Neural progenitor cell (in vitro differentiated cells): ENCODE results near the gene WNT8B. TPM values are rescaled to one million over a fixed set of nuclear protein-coding genes. Genes with fewer than 3 reads are reported as not detected.

Experiments used
- DNase-seq: peaks from one replicate; pipeline ENCODE4 v3.0.0-alpha.2; 2016; ENCODE audit warnings: low spot score
- H2AFZ ChIP-seq: fragments of 200-600 bp; sonication (generic); replicated peaks from 2 replicates; pipeline ENCODE4 v1.6.1; 2016; ENCODE audit warnings: antibody characterized with exemption
- H3F3A ChIP-seq: fragments of 200-600 bp; sonication (generic); 2 replicates; pipeline ENCODE4 v1.6.1; 2016; ENCODE audit warnings: antibody characterized with exemption, low read depth
- H3K27ac ChIP-seq: fragments of 200-600 bp; sonication (generic); 2 replicates; pipeline ENCODE4 v1.5.1; 2016; ENCODE audit warnings: mild to moderate bottlenecking
- H3K27me3 ChIP-seq: fragments of 200-600 bp; sonication (generic); 2 replicates; pipeline ENCODE4 v1.6.1; 2016; ENCODE audit warnings: mild to moderate bottlenecking, moderate library complexity
- H3K36me3 ChIP-seq: fragments of 200-600 bp; sonication (generic); 2 replicates; pipeline ENCODE4 v1.5.1; 2016
- H3K4me1 ChIP-seq: fragments of 200-600 bp; sonication (generic); 2 replicates; pipeline ENCODE4 v1.6.1; 2016; ENCODE audit warnings: mixed run types
- H3K4me2 ChIP-seq: fragments of 200-600 bp; sonication (generic); 2 replicates; pipeline ENCODE4 v1.6.1; 2016
- H3K4me3 ChIP-seq: fragments of 200-600 bp; sonication (generic); 2 replicates; pipeline ENCODE4 v1.5.1; 2016
- H3K79me2 ChIP-seq: fragments of 200-600 bp; sonication (generic); 2 replicates; pipeline ENCODE4 v1.6.1; 2016; ENCODE audit warnings: low read depth
- H3K9ac ChIP-seq: fragments of 200-600 bp; sonication (generic); 2 replicates; pipeline ENCODE4 v1.6.1; 2016
- H3K9me3 ChIP-seq: fragments of 200-600 bp; sonication (generic); 2 replicates; pipeline ENCODE4 v1.5.1; 2016; ENCODE audit warnings: low read depth
- H4K20me1 ChIP-seq: fragments of 200-600 bp; sonication (generic); 2 replicates; pipeline ENCODE4 v1.6.1; 2016; ENCODE audit warnings: low read depth
- H3K27ac Mint-ChIP-seq: 3 replicates; pipeline ENCODE4 v1.8.0; 2021; ENCODE audit warnings: mixed read lengths
- H3K27me3 Mint-ChIP-seq: 2 replicates; pipeline ENCODE4 v1.8.0; 2022; ENCODE audit warnings: low read depth, mild to moderate bottlenecking, inconsistent platforms, moderate library complexity, mixed read lengths; ENCODE audit not compliant: insufficient read depth
- H3K36me3 Mint-ChIP-seq: 3 replicates; pipeline ENCODE4 v1.8.0; 2021; ENCODE audit warnings: mixed read lengths
- H3K4me1 Mint-ChIP-seq: 3 replicates; pipeline ENCODE4 v1.8.0; 2021; ENCODE audit warnings: mixed read lengths
- H3K4me3 Mint-ChIP-seq: 3 replicates; pipeline ENCODE4 v1.8.0; 2021; ENCODE audit warnings: mild to moderate bottlenecking, moderate library complexity, mixed read lengths
- H3K9me3 Mint-ChIP-seq: 3 replicates; pipeline ENCODE4 v1.8.0; 2020; ENCODE audit warnings: mixed read lengths
- EZH2 ChIP-seq: fragments of 200-600 bp; sonication (generic); IDR thresholded peaks from 2 replicates; pipeline ENCODE4 v1.6.1; 2017; ENCODE audit warnings: antibody characterized with exemption, mild to moderate bottlenecking, moderate library complexity
- EZH2phosphoT487 ChIP-seq: fragments of 200-600 bp; sonication (generic); IDR thresholded peaks from 2 replicates; pipeline ENCODE4 v1.6.1; 2017; ENCODE audit warnings: antibody characterized with exemption
- total RNA-seq: library from RNA; depleted of rRNA; stranded (reverse); fragments of >200 nt; gene quantifications from 2 replicates; pipeline ENCODE4 v1.2.3, GENCODE V29; 2015; ENCODE audit warnings: low replicate concordance
- TF ChIP-seq, protein P1 (sequence below): fragments of 200-600 bp; sonication (generic); IDR thresholded peaks from 2 replicates; pipeline ENCODE4 v1.5.1; 2017; ENCODE audit warnings: antibody characterized with exemption, mild to moderate bottlenecking

The WNT8B gene
- total RNA-seq, 1 donor from 2014 or later, result 5.8 TPM

DNA sequence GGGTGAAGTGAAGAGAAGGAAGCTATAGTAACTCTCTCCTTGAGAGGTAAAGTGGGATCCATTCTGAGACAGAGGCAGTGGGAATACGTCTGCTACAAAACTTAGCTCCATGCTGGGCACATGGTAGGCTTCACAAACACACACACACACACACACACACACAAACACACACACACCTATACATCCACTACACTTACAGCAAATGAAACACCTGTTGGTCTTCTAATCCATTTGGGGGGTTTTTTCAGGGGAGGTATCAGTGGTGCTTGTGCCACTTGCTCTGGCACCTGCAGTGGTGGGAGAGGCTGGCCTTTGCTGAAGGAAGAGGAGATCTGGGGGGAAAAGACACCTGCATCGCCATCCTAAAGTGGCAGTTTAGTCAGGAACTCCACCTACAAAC, 42.4 kb downstream of the WNT8B start:
- H3K27me3 Mint-ChIP-seq, result peaks cover 5% of the 10 kb centered on the region
- Histone ChIP-seq H3K27ac (no peak overlapping the region), H3K4me1 (peaks cover 51% of the 10 kb centered on the region), H3K27me3 (peaks cover 16% of the 10 kb centered on the region), H3K9me3 (no peaks in the 10 kb centered on the region), H2AFZ (no peak overlapping the region), H3K9ac (no peak overlapping the region), H3F3A (peaks cover 19% of the 10 kb centered on the region), H3K36me3 (no peaks in the 10 kb centered on the region), H4K20me1 (peaks cover 3% of the 10 kb centered on the region), H3K79me2 (no peaks in the 10 kb centered on the region), H3K4me3 (no peak overlapping the region), H3K4me2 (no peak overlapping the region)
- H3K9me3 Mint-ChIP-seq, result no peaks in the 10 kb centered on the region
- TF ChIP-seq, protein P1, sequence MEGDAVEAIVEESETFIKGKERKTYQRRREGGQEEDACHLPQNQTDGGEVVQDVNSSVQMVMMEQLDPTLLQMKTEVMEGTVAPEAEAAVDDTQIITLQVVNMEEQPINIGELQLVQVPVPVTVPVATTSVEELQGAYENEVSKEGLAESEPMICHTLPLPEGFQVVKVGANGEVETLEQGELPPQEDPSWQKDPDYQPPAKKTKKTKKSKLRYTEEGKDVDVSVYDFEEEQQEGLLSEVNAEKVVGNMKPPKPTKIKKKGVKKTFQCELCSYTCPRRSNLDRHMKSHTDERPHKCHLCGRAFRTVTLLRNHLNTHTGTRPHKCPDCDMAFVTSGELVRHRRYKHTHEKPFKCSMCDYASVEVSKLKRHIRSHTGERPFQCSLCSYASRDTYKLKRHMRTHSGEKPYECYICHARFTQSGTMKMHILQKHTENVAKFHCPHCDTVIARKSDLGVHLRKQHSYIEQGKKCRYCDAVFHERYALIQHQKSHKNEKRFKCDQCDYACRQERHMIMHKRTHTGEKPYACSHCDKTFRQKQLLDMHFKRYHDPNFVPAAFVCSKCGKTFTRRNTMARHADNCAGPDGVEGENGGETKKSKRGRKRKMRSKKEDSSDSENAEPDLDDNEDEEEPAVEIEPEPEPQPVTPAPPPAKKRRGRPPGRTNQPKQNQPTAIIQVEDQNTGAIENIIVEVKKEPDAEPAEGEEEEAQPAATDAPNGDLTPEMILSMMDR, result no peak
- TF ChIP-seq EZH2 (no peak), EZH2phosphoT487 (no peak)
- peaks cover 30% of the 10 kb centered on the region for H3K36me3 Mint-ChIP-seq
- H3K27ac Mint-ChIP-seq, result peak overlapping the region; percentile 55
- H3K4me1 Mint-ChIP-seq, result peaks cover 67% of the 10 kb centered on the region
- no peak for DNase-seq
- no peak overlapping the region for H3K4me3 Mint-ChIP-seq

DNA sequence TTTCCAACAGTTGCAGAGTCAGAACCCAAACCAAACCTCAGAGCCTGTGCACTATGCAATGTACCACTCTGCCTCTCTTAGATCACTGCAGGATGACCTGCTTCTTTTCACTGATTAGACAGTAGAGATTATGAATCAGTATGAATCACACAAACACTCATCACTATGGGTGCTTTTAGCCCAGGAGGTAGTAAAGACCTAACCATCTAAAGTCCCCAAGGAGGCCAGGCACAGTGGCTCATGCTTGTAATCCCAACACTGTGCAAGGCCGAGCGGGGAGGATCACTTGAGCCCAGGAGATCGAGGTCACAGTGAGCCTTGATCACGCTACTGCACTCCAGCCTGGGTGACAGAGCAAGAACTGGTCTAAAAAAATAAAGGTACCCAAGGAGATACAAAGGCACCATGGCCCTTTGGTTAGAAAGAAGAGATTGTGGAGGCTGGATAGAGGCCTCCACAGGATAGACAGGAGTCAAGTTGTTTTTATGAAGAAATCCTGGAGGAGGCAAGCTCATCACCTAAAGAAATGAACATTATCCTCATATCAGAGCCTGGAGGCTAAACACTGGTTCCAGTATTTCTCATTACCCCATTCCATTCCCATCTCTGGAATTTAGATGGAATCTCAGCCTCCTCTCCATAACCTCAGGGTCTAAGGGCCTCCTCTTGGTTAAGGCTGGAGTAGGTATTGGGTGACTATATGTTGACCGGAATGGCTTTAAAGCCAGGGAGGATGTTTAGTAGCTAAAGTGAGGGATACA, 44.0 kb downstream of the WNT8B start:
- H3K4me1 ChIP-seq, result peaks cover 43% of the 10 kb centered on the region
- no peak overlapping the region for H3K4me2 ChIP-seq
- H3F3A ChIP-seq, result peaks cover 15% of the 10 kb centered on the region
- H3K27me3 ChIP-seq, result peaks cover 16% of the 10 kb centered on the region
- no peaks in the 10 kb centered on the region for H3K79me2 ChIP-seq
- H3K4me3 ChIP-seq, result no peak overlapping the region
- peaks cover 11% of the 10 kb centered on the region for H3K27me3 Mint-ChIP-seq
- peaks cover 21% of the 10 kb centered on the region for H3K36me3 Mint-ChIP-seq
- H3K27ac ChIP-seq, result no peak overlapping the region
- H3K36me3 ChIP-seq, result no peaks in the 10 kb centered on the region
- no peak overlapping the region for H2AFZ ChIP-seq
- H3K4me1 Mint-ChIP-seq, result peaks cover 60% of the 10 kb centered on the region
- no peak overlapping the region for H3K4me3 Mint-ChIP-seq
- H3K27ac Mint-ChIP-seq, result peak overlapping the region; percentile 26
- DNase-seq, result no peak
- no peak for TF ChIP-seq EZH2phosphoT487
- no peak for TF ChIP-seq EZH2
- TF ChIP-seq, protein P1, result no peak
- no peak overlapping the region for H3K9ac ChIP-seq
- H4K20me1 ChIP-seq, result peaks cover 3% of the 10 kb centered on the region
- H3K9me3 ChIP-seq, result no peaks in the 10 kb centered on the region
- H3K9me3 Mint-ChIP-seq, result no peaks in the 10 kb centered on the region

DNA sequence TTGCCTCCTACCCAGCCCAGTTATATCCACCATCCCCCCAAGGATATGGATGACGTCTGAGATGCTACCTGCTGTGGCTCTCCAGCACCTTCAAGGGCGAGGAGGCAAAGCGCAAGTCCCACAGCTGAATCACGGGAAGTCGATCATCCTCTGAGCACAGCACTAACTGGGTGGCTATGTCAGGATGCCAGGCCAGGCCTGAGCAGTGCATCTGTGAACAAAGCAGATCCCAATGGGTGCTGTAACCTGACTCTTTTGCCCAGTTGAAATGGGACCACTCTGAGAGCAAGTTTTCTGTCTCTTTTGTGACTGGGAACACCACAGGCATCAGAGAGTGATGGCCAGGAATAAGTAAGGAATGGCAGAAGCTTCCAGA, 44.5 kb downstream of the WNT8B start:
- Histone ChIP-seq H3K36me3 (no peaks in the 10 kb centered on the region), H4K20me1 (peaks cover 3% of the 10 kb centered on the region), H3K79me2 (no peaks in the 10 kb centered on the region), H3K4me1 (peaks cover 37% of the 10 kb centered on the region), H3K4me3 (no peak overlapping the region), H3K9me3 (no peaks in the 10 kb centered on the region), H3K27ac (no peak overlapping the region), H3F3A (peaks cover 9% of the 10 kb centered on the region), H3K9ac (no peak overlapping the region), H3K4me2 (no peak overlapping the region), H3K27me3 (peaks cover 16% of the 10 kb centered on the region), H2AFZ (no peak overlapping the region)
- H3K27ac Mint-ChIP-seq, result no peak overlapping the region
- no peak for DNase-seq
- H3K4me1 Mint-ChIP-seq, result peaks cover 54% of the 10 kb centered on the region
- no peak for TF ChIP-seq EZH2
- peaks cover 20% of the 10 kb centered on the region for H3K36me3 Mint-ChIP-seq
- H3K4me3 Mint-ChIP-seq, result no peak overlapping the region
- H3K9me3 Mint-ChIP-seq, result no peaks in the 10 kb centered on the region
- H3K27me3 Mint-ChIP-seq, result peaks cover 11% of the 10 kb centered on the region

DNA sequence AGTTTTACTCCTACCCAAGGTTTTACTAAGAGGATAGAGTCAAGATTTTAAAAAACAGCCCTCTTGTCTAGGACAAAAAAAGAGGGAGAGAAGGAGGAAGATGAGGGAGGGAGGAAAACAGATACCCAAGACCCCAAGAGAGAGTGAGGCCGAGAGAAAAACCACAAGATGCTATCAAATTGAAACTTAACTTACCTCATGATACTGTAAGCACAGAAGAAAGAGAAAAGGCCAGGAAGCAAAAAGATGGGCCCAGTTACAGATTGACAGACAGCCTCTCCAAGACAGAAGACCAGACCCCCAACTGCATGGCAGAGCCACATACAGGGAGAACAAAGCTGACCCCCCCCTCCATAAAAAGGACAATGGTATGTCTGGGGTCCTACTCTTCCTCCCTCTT, 45.5 kb downstream of the WNT8B start:
- no peak overlapping the region for H3K4me3 ChIP-seq
- peaks cover 11% of the 10 kb centered on the region for H3K27me3 Mint-ChIP-seq

More for the DNA sequence above, 45.5 kb downstream of the WNT8B start:
- Histone ChIP-seq H3K9me3 (no peaks in the 10 kb centered on the region), H3K27ac (no peak overlapping the region), H3K4me2 (no peak overlapping the region), H3F3A (no peaks in the 10 kb centered on the region), H3K36me3 (no peaks in the 10 kb centered on the region), H3K27me3 (peaks cover 16% of the 10 kb centered on the region), H3K4me1 (peaks cover 28% of the 10 kb centered on the region), H3K79me2 (no peaks in the 10 kb centered on the region), H2AFZ (no peak overlapping the region), H4K20me1 (peaks cover 3% of the 10 kb centered on the region), H3K9ac (no peak overlapping the region)
- TF ChIP-seq EZH2phosphoT487 (no peak), EZH2 (no peak)
- TF ChIP-seq, protein P1, result no peak
- DNase-seq, result no peak
- peaks cover 18% of the 10 kb centered on the region for H3K36me3 Mint-ChIP-seq
- peaks cover 45% of the 10 kb centered on the region for H3K4me1 Mint-ChIP-seq
- no peaks in the 10 kb centered on the region for H3K9me3 Mint-ChIP-seq
- H3K4me3 Mint-ChIP-seq, result no peak overlapping the region
- H3K27ac Mint-ChIP-seq, result peak overlapping the region; percentile 81
